ENCODE measurements around the gene PSG2.
"Not testable (repeated sequence)": the region's sequence is repeated elsewhere in the genome, so short reads cannot be mapped to it uniquely, and the experiment has no call there.

DNA sequence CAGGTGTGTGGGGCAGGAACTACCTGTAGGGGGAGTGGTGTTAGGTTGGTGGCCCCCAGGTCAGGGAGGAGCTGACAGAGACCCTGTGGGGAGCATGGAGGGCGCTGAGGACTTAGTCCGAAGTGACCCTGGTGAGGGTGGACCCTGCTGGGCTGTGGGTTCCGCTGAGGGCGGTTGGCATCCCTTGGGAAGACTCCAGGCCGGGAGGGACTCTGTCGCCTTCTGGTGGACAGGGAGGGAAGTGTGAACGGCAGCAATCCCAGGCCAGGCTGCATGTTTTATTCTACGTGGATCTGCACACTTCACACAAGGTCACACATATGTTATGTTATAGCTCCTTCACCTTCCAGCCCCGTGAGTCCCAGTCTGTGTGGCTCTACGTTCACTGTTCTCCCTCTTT, 54.5 kb downstream of the PSG2 start:
- TF ChIP-seq EP300, POLR2AphosphoS5 (IDR thresholded peaks at IDR 0.05): not testable (repeated sequence)
